HG02885 (cell line): Measurements from ENCODE around the gene CKS1B.
A peak's percentile ranks its signal among the peaks of the same experiment; 100 is the strongest.

ENCODE experiments used
- ATAC-seq: cut with Tn5 transposase; IDR thresholded peaks from one replicate; pipeline ENCODE4 v1.9.1; 2021; ENCODE audit warnings: mild to moderate bottlenecking; ENCODE audit not compliant: unreplicated experiment, poor library complexity

Gene CKS1B

GRCh38 chr1:154945160-154945961 lies 29.1 kb upstream of the CKS1B start:
- ATAC-seq, result no peak

DNA sequence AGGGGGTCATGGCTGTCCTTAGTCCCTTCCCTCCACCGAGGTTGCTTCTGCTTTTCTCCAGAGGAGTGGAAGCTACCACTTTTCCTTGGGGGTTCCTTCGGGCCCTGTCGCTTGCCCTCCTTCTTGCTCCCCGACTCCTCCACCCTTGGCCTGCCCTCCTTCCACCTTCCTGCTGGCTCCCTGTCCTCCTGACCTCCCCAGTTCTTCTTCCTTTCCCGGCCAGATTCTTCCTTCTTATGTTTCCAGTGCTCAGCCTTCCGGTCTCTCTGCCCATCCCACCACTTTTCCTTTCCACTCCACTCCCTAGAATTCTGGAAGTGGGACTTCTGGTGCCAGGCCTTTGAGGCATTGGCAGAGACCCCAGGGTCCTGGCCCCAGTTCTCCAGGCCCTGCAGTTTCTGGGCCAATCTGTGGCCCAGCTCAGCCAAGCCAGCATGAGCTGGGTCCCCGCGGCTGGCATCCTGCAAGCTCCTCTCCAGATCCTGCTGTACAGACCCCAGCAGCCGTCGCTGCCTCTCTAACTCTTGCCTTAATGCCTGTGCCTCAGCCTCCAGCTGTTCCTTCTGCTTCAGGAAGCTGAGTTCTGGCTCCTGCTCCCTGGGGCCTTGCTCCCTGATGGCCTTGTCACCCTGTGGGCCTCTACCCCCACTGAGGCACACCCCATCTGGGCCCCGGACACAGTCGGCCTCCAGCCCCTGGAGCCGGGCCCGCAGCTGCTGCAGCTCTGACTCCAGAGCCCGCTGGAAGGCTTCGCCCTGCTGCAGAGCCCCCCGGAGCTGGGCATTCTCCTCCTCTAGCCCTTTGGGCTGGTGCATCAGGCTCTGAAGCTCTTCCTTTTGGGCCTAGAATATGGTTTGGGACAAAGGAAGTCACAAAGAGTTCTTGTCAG lies 28.3 kb upstream of the CKS1B start:
- ATAC-seq, result no peak

DNA sequence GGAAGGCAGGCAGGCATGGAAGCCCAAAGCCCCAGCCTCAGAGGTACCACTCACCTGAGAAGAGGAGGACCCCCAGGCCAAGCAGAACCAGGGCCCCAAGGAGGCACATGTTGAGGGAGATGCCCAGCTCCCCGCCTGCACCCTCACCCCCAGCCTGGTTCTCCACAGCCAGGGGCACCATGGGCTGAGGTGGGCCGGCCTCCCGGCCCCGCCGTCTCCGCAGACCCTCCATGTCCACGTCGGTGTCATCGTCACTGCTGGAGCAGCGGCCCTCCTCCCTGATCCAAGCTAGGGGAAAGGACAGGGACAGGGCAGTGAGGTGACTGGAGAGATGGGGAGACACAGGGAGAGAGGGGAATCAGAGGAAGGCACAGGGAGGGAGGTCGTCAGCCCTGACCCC lies 26.4 kb upstream of the CKS1B start:
- no peak for ATAC-seq

GRCh38 chr1:154951901-154952657 lies 22.4 kb upstream of the CKS1B start:
- ATAC-seq, result no peak

DNA sequence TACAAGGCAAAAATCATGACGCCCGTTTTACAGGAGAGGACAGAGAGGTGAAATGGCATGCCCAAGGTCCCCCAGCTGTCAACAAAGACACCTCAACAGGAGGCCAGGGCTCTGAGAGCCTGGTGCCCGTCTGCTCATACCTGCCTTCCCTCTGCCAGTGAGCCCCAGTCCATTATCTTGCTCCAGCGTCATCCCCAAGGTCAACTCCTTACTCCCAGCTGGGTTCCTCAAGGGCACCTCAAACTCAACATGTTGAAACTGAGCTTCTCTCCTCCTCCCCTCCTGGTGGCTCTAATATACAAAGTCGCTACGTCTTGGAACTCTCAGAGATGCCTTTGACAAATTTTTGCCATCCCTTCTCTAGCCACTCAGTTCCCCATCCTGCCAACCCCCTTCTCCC lies 21.8 kb upstream of the CKS1B start:
- no peak for ATAC-seq

DNA sequence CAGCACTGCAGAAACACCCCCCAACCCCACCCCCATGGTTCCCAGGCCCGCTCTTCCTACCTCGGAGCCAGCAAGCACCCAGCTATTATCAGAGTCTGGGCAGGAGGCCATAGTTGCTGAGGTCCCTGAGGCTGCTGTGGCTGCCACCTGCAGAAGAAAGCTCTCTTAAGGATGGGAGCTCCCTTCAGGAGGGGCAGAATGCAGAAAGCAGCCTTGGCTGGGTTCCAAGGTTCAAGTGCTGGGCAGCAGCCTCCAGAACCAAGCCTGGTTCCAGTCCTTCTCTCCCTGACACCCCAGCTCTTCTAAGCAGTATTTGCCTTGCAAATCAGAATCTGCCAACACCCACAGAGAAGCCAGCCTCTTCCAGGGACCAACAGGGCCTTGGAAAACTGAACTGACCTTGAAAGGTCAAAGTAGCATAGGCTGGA lies 20.9 kb upstream of the CKS1B start:
- ATAC-seq, result no peak

- ATAC-seq, result no peak
These were observed 19.9 kb upstream of the CKS1B start for GRCh38 chr1:154954541-154954940.

GRCh38 chr1:154955039-154955717 lies 19.3 kb upstream of the CKS1B start:
- no peak for ATAC-seq

- ATAC-seq, result peak; percentile 82
These were observed 18.6 kb upstream of the CKS1B start, which contains the start of gene PBXIP1 for GRCh38 chr1:154955718-154956543. TSS of gene PBXIP1 (minus strand) at chr1:154956099. CDS start at chr1:154953721, 2,378 bp downstream.

- no peak for ATAC-seq
These were observed 17.9 kb upstream of the CKS1B start for GRCh38 chr1:154956544-154956941.

GRCh38 chr1:154957091-154957657 lies 17.3 kb upstream of the CKS1B start:
- no peak for ATAC-seq

GRCh38 chr1:154958036-154958435 lies 16.4 kb upstream of the CKS1B start:
- ATAC-seq, result no peak

- ATAC-seq, result no peak
These were observed 15.6 kb upstream of the CKS1B start for GRCh38 chr1:154958681-154959425.

DNA sequence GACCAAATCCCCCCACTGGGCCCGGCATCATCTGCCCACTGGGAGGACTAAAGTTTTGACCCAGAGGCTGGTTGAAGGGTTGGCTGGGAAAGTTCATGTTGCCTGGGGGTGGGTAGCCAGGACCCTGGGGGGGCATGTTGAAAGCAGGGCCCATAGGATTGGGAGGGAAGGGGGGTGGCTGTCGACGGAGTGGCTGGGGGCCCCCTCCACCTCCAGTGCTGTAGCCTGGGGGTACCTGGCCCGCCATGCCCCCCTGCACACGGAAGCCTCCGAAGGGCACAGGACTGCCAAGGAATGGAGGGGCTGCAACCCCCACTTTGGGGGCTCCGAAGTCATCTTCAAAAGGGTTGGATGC lies 15.1 kb upstream of the CKS1B start:
- no peak for ATAC-seq

GRCh38 chr1:154960446-154961136 lies 13.9 kb upstream of the CKS1B start:
- ATAC-seq, result no peak

- peak; percentile 70 for ATAC-seq
These were observed 13.0 kb upstream of the CKS1B start, which contains the start of gene PYGO2 for GRCh38 chr1:154961207-154962155. TSS of gene PYGO2 (minus strand) at chr1:154961782. CDS start at chr1:154961576, 206 bp downstream.
